Hepatocyte (in vitro differentiated cells): ENCODE results near the gene POLR1D.

ENCODE experiments used
- EZH2 ChIP-seq: fragments of 200-600 bp; sonication (generic); IDR thresholded peaks from 2 replicates; pipeline ENCODE4 v1.6.1; 2016; ENCODE audit warnings: antibody characterized with exemption, mild to moderate bottlenecking, borderline replicate concordance
- TF ChIP-seq, protein P1 (sequence below): fragments of 200-600 bp; sonication (generic); IDR thresholded peaks from 2 replicates; pipeline ENCODE4 v1.5.1; 2016; ENCODE audit warnings: antibody characterized with exemption, mild to moderate bottlenecking; ENCODE audit not compliant: poor library complexity

DNA sequence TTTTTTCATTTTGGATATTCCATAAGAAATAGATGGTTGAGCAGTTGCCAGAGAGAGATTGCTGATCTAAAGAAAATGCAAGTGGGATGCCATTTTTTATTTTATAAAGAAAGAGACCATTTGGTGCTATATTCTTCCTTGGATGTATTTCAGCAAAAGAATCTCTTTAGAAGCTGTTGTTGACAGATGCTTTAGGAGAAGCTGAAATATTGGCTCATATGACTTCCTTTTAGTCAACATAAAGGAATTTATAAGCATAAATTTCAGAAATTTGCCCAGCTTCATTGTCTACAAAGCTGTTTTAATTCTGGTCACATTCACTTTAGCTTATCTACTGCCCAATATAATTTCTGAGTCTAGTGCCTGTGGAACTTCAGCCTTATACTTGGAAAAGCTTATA, 36.9 kb downstream of the POLR1D start:
- TF ChIP-seq, protein P1, sequence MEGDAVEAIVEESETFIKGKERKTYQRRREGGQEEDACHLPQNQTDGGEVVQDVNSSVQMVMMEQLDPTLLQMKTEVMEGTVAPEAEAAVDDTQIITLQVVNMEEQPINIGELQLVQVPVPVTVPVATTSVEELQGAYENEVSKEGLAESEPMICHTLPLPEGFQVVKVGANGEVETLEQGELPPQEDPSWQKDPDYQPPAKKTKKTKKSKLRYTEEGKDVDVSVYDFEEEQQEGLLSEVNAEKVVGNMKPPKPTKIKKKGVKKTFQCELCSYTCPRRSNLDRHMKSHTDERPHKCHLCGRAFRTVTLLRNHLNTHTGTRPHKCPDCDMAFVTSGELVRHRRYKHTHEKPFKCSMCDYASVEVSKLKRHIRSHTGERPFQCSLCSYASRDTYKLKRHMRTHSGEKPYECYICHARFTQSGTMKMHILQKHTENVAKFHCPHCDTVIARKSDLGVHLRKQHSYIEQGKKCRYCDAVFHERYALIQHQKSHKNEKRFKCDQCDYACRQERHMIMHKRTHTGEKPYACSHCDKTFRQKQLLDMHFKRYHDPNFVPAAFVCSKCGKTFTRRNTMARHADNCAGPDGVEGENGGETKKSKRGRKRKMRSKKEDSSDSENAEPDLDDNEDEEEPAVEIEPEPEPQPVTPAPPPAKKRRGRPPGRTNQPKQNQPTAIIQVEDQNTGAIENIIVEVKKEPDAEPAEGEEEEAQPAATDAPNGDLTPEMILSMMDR: no peak
- TF ChIP-seq EZH2: no peak
